A673 (cell line): ENCODE data around the gene LAMTOR3.

Experiments used
- CTCF ChIP-seq: fragments of 300-800, 200-600 bp; sonication (generic); conservative IDR thresholded peaks from 2 replicates; pipeline ENCODE4 v1.5.1; 2017; ENCODE audit warnings: low read depth, mild to moderate bottlenecking, antibody characterized with exemption, low read length, moderate library complexity, mixed read lengths
- EZH2 ChIP-seq: fragments of 200-600 bp; sonication (generic); IDR thresholded peaks from 2 replicates; pipeline ENCODE4 v1.6.1; 2017; ENCODE audit warnings: borderline replicate concordance, low read depth, mild to moderate bottlenecking, mixed read lengths, antibody characterized with exemption, low read length; ENCODE audit not compliant: poor library complexity, severe bottlenecking

DNA sequence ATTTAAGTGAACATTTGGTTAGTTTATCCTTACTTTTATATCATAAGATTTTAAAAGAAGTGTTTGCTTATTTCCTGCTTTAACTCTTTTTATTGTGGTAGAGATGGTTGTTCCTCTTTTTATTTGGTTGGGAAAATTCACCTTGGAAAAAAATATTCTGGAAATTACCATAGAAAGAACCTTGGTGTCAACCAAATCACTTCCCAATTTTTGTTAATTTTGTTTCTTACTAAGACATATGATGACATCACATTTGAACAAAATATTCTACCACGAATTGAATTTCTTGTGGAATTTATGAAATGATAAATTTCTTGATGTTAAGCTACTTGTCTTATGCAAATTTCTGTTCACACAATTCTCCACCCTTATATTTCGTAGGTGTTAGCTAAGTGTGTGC lies 33.7 kb downstream of the LAMTOR3 start:
- no peak for TF ChIP-seq CTCF
- no peak for TF ChIP-seq EZH2
